Measurements from ENCODE around the gene NODAL. TPM values are rescaled to one million over a fixed set of nuclear protein-coding genes. Genes with fewer than 3 reads are reported as not detected.

The NODAL gene
- total and polyA plus RNA-seq, 2 experiments from 2014 or later = 11.2 to 28.4 TPM

- H3K9me3 Mint-ChIP-seq = no peaks in the 10 kb centered on the region; the same call in 2 of the 3 replicates
- DNase-seq (ENCODE audit: low spot score) (peak; percentile 98), ATAC-seq (peak; percentile 74)
- H2AFZ ChIP-seq = no peak overlapping the region
- H4K20me1 ChIP-seq (replicated peaks; ENCODE audit: insufficient read depth) = no peaks in the 10 kb centered on the region
- no peaks in the 10 kb centered on the region for H3K79me2 ChIP-seq (replicated peaks; ENCODE audit: insufficient read depth)
- no peaks in the 10 kb centered on the region for H3K9me2 ChIP-seq (ENCODE audit: insufficient read depth)
- peaks cover 24% of the 10 kb centered on the region for H3F3A ChIP-seq (replicated peaks; ENCODE audit: low read depth)
- TF ChIP-seq ETS1 (IDR thresholded peaks at IDR 0.05) = peak; percentile 82; the same call in 1 of the 2 replicates
- TF ChIP-seq ZNF462 (CRISPR knock-in tag; IDR thresholded peaks at IDR 0.05) = peak; percentile 77
- TF ChIP-seq CTCF (conservative IDR thresholded peaks at IDR 0.05; ENCODE audit: low read depth in 2 of 2) = no peak
- no peak for TF ChIP-seq STAT1 (IDR thresholded peaks at IDR 0.05; ENCODE audit: unreplicated experiment)
- no peak for TF ChIP-seq REST (IDR thresholded peaks at IDR 0.05; ENCODE audit: unreplicated experiment)
- peak; percentile 28; the same call in 1 of the 2 replicates for TF ChIP-seq POLR2AphosphoS5 (IDR thresholded peaks at IDR 0.05; ENCODE audit: low read depth)
- peak; percentile 82 for TF ChIP-seq NANOG (IDR thresholded peaks at IDR 0.05; ENCODE audit: borderline replicate concordance)
- no peak for TF ChIP-seq JUNB (IDR thresholded peaks at IDR 0.05; ENCODE audit: unreplicated experiment)
- no peak for TF ChIP-seq EZH2phosphoT487 (IDR thresholded peaks at IDR 0.05; ENCODE audit: unreplicated experiment)
- 0 out of 2 replicates have a peak, but pooled peaks have one; percentile 11 for TF ChIP-seq ZNF114 (CRISPR knock-in tag; IDR thresholded peaks at IDR 0.05)
- no peak; the same call in 1 of the 2 replicates for TF ChIP-seq ZNF331 (CRISPR knock-in tag; IDR thresholded peaks at IDR 0.05; ENCODE audit: low read depth)
- peak; percentile 54; the same call in 1 of the 2 replicates for TF ChIP-seq CREB1 (CRISPR knock-in tag; IDR thresholded peaks at IDR 0.05; ENCODE audit: low read depth)
- no peak for TF ChIP-seq EZH2 (IDR thresholded peaks at IDR 0.05; ENCODE audit: low read depth, unreplicated experiment)
- no peaks in the 10 kb centered on the region for H3K36me3 ChIP-seq (ENCODE audit: insufficient read depth)
- no peak overlapping the region for H3K4me3 ChIP-seq
- peak overlapping the region; percentile 31 for H3K4me2 ChIP-seq
- H3K27ac Mint-ChIP-seq = peak overlapping the region; percentile 94
- H3K4me3 Mint-ChIP-seq = peak overlapping the region; percentile 39; the same call in 2 of the 3 replicates
- peaks cover 56% of the 10 kb centered on the region for H3K27me3 Mint-ChIP-seq (ENCODE audit: insufficient read depth, low read depth, poor library complexity)
- H3K4me1 Mint-ChIP-seq = peaks cover 54% of the 10 kb centered on the region
- peaks cover 44% of the 10 kb centered on the region for H3K27me3 ChIP-seq (ENCODE audit: insufficient read depth)
- peak overlapping the region; percentile 61 for H3K27ac ChIP-seq (ENCODE audit: low read depth)
- no peaks in the 10 kb centered on the region for H3K36me3 Mint-ChIP-seq (ENCODE audit: low read depth)
- H3K4me1 ChIP-seq (ENCODE audit: insufficient read depth) = peaks cover 70% of the 10 kb centered on the region
These were observed 13.7 kb upstream of the NODAL start for GRCh38 chr10:70455213-70455630.

Measured in GM23338 (cell line).